ENCODE results near the gene IL12RB1. TPM values are rescaled to one million over a fixed set of nuclear protein-coding genes. Genes with fewer than 3 reads are reported as not detected.

Gene IL12RB1
- total and polyA plus RNA-seq, 10 of the 15 experiments (the other 5 are each of a cell fraction or from before 2014, with no cell fraction given), result 2.8 to 29.9 (median 17.6) TPM

- Histone ChIP-seq H4K20me1 (ENCODE audit: control insufficient read depth, insufficient read depth) (no peaks in the 10 kb centered on the region), H3K4me2 (ENCODE audit: control insufficient read depth, insufficient read depth) (peak overlapping the region; percentile 94), H3K79me2 (ENCODE audit: control insufficient read depth, insufficient read depth, low read length) (peaks cover 5% of the 10 kb centered on the region), H3K36me3 (ENCODE audit: control insufficient read depth in 2 of 2, insufficient read depth in 2 of 2, low read length in 1 of 2) (peaks cover 3 to 10% of the 10 kb centered on the region in 2 experiments; a peak in 3 of 4 replicates), H3K9ac (ENCODE audit: control insufficient read depth, insufficient read depth, low read length) (peak overlapping the region; percentile 58), H3K4me3 (peak overlapping the region; percentile 83), H3K27ac (ENCODE audit: control insufficient read depth, insufficient read depth) (peak overlapping the region; percentile 48; the same call in 1 of the 2 replicates), H2AFZ (ENCODE audit: control insufficient read depth, low read depth, low read length) (no peak overlapping the region), H3K27me3 (replicated peaks in 1 of 2; ENCODE audit: control insufficient read depth in 2 of 2, insufficient read depth in 2 of 2, low read length in 1 of 2) (no peaks in the 10 kb centered on the region), H3K9me3 (replicated peaks; ENCODE audit: control insufficient read depth, insufficient read depth, low read length) (no peaks in the 10 kb centered on the region), H3K4me1 (ENCODE audit: control insufficient read depth, insufficient read depth, low read length) (peaks cover 46% of the 10 kb centered on the region)
- ChIA-PET CTCF (interaction anchor here (0.7 to 6.3 kb wide), 8 partner anchors 9 to 61 kb away, joined by 3 to 48 read pairs (median 8); partner anchors contain the start of genes MAST3 and PIK3R2), RAD21 (ENCODE audit: unreplicated experiment) (interaction anchor here (1.1 to 3.2 kb wide), 5 partner anchors 10 to 46 kb away, joined by 3 to 14 read pairs (median 5); partner anchors contain the start of gene PIK3R2), SMC1A (ENCODE audit: uncharacterized antibody, unreplicated experiment) (interaction anchor here (0.8 to 3.1 kb wide), 9 partner anchors 11 to 83 kb away, joined by 3 to 12 read pairs (median 4); partner anchors contain the start of genes MAST3, MPV17L2 and PIK3R2), POLR2A (interaction anchor here (0.5 to 4.3 kb wide), 7 partner anchors 8 to 52 kb away, joined by 3 to 16 read pairs (median 5); partner anchors contain the start of genes IL12RB1 and PIK3R2)
- no peak for DNase-seq (ENCODE audit: low read depth, low spot score)
- TF ChIP-seq SMAD1 (IDR thresholded peaks at IDR 0.05; ENCODE audit: low read depth, partially characterized antibody) (no peak), MEF2A (IDR thresholded peaks at IDR 0.05; ENCODE audit: insufficient read depth, low read depth, low read length) (no peak), E2F4 (IDR thresholded peaks at IDR 0.05; ENCODE audit: low read depth, low read length) (no peak), ZNF217 (IDR thresholded peaks at IDR 0.05) (no peak), WRNIP1 (IDR thresholded peaks at IDR 0.05; ENCODE audit: borderline replicate concordance, low read depth, low read length) (no peak), LARP7 (IDR thresholded peaks at IDR 0.05) (no peak), ZBTB40 (IDR thresholded peaks at IDR 0.05; ENCODE audit: borderline replicate concordance) (no peak), SMARCA5 (IDR thresholded peaks at IDR 0.05) (no peak), TBL1XR1 (IDR thresholded peaks at IDR 0.05; ENCODE audit: low read depth, low read length) (no peak), RCOR1 (conservative IDR thresholded peaks at IDR 0.05; ENCODE audit: low read depth, low read length) (no peak), YBX1 (IDR thresholded peaks at IDR 0.05) (no peak), PBX3 (IDR thresholded peaks at IDR 0.05; ENCODE audit: insufficient replicate concordance, low read depth, low read length) (no peak), MTA2 (IDR thresholded peaks at IDR 0.05; ENCODE audit: low read depth) (no peak), BCLAF1 (IDR thresholded peaks at IDR 0.05) (no peak)
- no TSS peak for BruUV-seq (replicated peaks)
- FAIRE-seq, result no peak
- intact Hi-C loops (cut with micrococcal nuclease; ENCODE audit: unreplicated experiment), result loop anchor here (2.0 kb wide), 1 partner anchor 103 kb away; no protein-coding TSS in a partner anchor
- peak; percentile 3; the same call in 2 of the 3 replicates for ATAC-seq
- 59% methylated on average over 12 of the region's 12 CpGs for WGBS (ENCODE audit: insufficient coverage, insufficient replicate concordance, low lambda C conversion rate, missing lambda C conversion rate)
- in situ Hi-C loops (cut with MboI), result no loop called here
Observed at GRCh38 chr19:18109341-18109732, 22.6 kb upstream of the IL12RB1 start.

Data from GM12878 (cell line).